H1 (cell line): Measurements from ENCODE around the gene GADD45B. TPM values are rescaled to one million over a fixed set of nuclear protein-coding genes. Genes with fewer than 3 reads are reported as not detected.

Source experiments
- CTCF ChIA-PET: fragments of 300-600 bp; sonication (Branson Sonifier 250); formaldehyde crosslinking; loops from one replicate; lab custom pipeline; 2021; ENCODE audit not compliant: partially characterized antibody; lab: Charles Lee
- POLR2A ChIA-PET: fragments of 300-600 bp; sonication (Branson Sonifier 250); formaldehyde crosslinking; loops from one replicate; lab custom pipeline; 2021; ENCODE audit warnings: inconsistent platforms; ENCODE audit not compliant: partially characterized antibody; lab: Charles Lee
- DNase-seq, 2 experiments: peaks; one replicate each; pipeline versions ENCODE4 v3.0.0 to v3.0.0-alpha.2; 2010 to 2022; ENCODE audit warnings: low spot score in 2 of 2, low read depth in 1 of 2, mixed read lengths in 1 of 2
- FAIRE-seq: peaks from 2 replicates; lab custom pipeline; 2011; peaks lifted over from hg19 to GRCh38; lab: Jason Lieb, UNC
- H2AFZ ChIP-seq: 2 replicates; pipeline ENCODE4 v1.8.1; 2012; ENCODE audit warnings: low read length, inconsistent platforms
- H2AK5ac ChIP-seq: 2 replicates; pipeline ENCODE4 v1.6.1; 2013; ENCODE audit warnings: low read depth, low read length
- H2BK120ac ChIP-seq: replicated peaks from 2 replicates; pipeline ENCODE3; 2013; ENCODE audit warnings: low read depth, low read length, inconsistent platforms
- H2BK12ac ChIP-seq: 2 replicates; pipeline ENCODE4 v1.6.1; 2013; ENCODE audit warnings: low read depth, low read length
- H2BK15ac ChIP-seq: 2 replicates; pipeline ENCODE4 v1.6.1; 2013; ENCODE audit warnings: low read length
- H2BK20ac ChIP-seq: 2 replicates; pipeline ENCODE4 v1.6.1; 2013; ENCODE audit warnings: low read length
- H2BK5ac ChIP-seq: 2 replicates; pipeline ENCODE4 v1.6.1; 2013; ENCODE audit warnings: low read depth, low read length
- H3K14ac ChIP-seq: 2 replicates; pipeline ENCODE4 v1.6.1; 2013; ENCODE audit warnings: inconsistent platforms; ENCODE audit not compliant: insufficient read length
- H3K18ac ChIP-seq: 2 replicates; pipeline ENCODE4 v1.6.1; 2013; ENCODE audit warnings: low read length; ENCODE audit errors: extremely low read depth
- H3K23ac ChIP-seq: 2 replicates; pipeline ENCODE4 v1.6.1; 2013; ENCODE audit warnings: inconsistent platforms; ENCODE audit not compliant: insufficient read length
- H3K23me2 ChIP-seq: 2 replicates; pipeline ENCODE4 v1.6.1; 2013; ENCODE audit warnings: low read depth, low read length
- H3K27ac ChIP-seq: 2 replicates; pipeline ENCODE4 v1.6.1; 2011; ENCODE audit warnings: low read depth, low read length, inconsistent platforms
- H3K27me3 ChIP-seq, 4 experiments: replicated peaks in 1 of 4; 1 replicate in 1 of 4; 2 replicates in 3 of 4; pipeline versions ENCODE4 v1.6.1 to v1.8.1; 2011 to 2013; ENCODE audit warnings: low read length in 3 of 4, mild to moderate bottlenecking in 3 of 4, inconsistent platforms in 2 of 4, mixed read lengths in 2 of 4, moderate library complexity in 1 of 4; ENCODE audit not compliant: control insufficient read depth in 3 of 4, insufficient read depth in 3 of 4; ENCODE audit errors: extremely low read depth in 1 of 4
- H3K36me3 ChIP-seq, 4 experiments: 2 replicates each; pipeline versions ENCODE4 v1.6.1 to v1.8.1; 2011 to 2013; ENCODE audit warnings: mild to moderate bottlenecking in 4 of 4, low read length in 3 of 4, moderate library complexity in 2 of 4, control low read depth in 1 of 4, inconsistent platforms in 1 of 4; ENCODE audit not compliant: insufficient read depth in 4 of 4, control insufficient read depth in 2 of 4
- H3K4ac ChIP-seq: replicated peaks from 2 replicates; pipeline ENCODE3; 2013; ENCODE audit warnings: low read length, low read depth, mixed read lengths, inconsistent platforms; ENCODE audit not compliant: insufficient read length
- H3K4me1 ChIP-seq, 4 experiments: replicated peaks in 1 of 4; 1 replicate in 1 of 4; 2 replicates in 3 of 4; pipeline versions ENCODE4 v1.6.1 to v1.8.1; 2011 to 2013; ENCODE audit warnings: low read length in 3 of 4, inconsistent platforms in 2 of 4, mixed read lengths in 1 of 4; ENCODE audit not compliant: insufficient read depth in 4 of 4, control insufficient read depth in 3 of 4
- H3K4me2 ChIP-seq, 2 experiments: 2 replicates each; pipeline versions ENCODE4 v1.6.1 to v1.8.1; 2011 to 2013; ENCODE audit warnings: low read depth in 2 of 2, low read length in 2 of 2, control low read depth in 1 of 2, inconsistent platforms in 1 of 2, mild to moderate bottlenecking in 1 of 2; ENCODE audit not compliant: insufficient read depth in 1 of 2
- H3K4me3 ChIP-seq, 4 experiments: fragments of 200-600, 300-600 bp in 1 of 4; sonication (generic), shearing (Covaris generic), sonication (Bioruptor Twin) in 1 of 4; 2 replicates each; pipeline versions ENCODE4 v1.5.1 to v1.8.1; 2011 to 2016; ENCODE audit warnings: low read length in 4 of 4, low read depth in 3 of 4, control low read depth in 2 of 4, inconsistent platforms in 2 of 4, mild to moderate bottlenecking in 2 of 4, mixed read lengths in 1 of 4, moderate library complexity in 1 of 4; ENCODE audit not compliant: insufficient read depth in 2 of 4; ENCODE audit errors: extremely low read depth in 1 of 4
- H3K56ac ChIP-seq: replicated peaks from 2 replicates; pipeline ENCODE3; 2013; ENCODE audit warnings: low read depth, mild to moderate bottlenecking, mixed read lengths, low read length, inconsistent platforms; ENCODE audit not compliant: insufficient read length
- H3K79me1 ChIP-seq: 2 replicates; pipeline ENCODE4 v1.6.1; 2013; ENCODE audit warnings: low read depth, low read length, control low read depth
- H3K79me2 ChIP-seq, 2 experiments: 2 replicates each; pipeline versions ENCODE4 v1.6.1 to v1.8.1; 2012 to 2013; ENCODE audit warnings: low read length in 2 of 2, mild to moderate bottlenecking in 2 of 2, inconsistent platforms in 1 of 2; ENCODE audit not compliant: insufficient read depth in 2 of 2, control insufficient read depth in 1 of 2
- H3K9ac ChIP-seq, 4 experiments: replicated peaks in 1 of 4; 1 replicate in 1 of 4; 2 replicates in 3 of 4; pipeline versions ENCODE4 v1.6.1 to v1.8.1; 2011 to 2013; ENCODE audit warnings: low read depth in 3 of 4, low read length in 3 of 4, control low read depth in 2 of 4, mild to moderate bottlenecking in 2 of 4, moderate library complexity in 2 of 4, inconsistent platforms in 1 of 4; ENCODE audit errors: extremely low read depth in 1 of 4
- H3K9me3 ChIP-seq, 2 experiments: 2 replicates each; pipeline versions ENCODE4 v1.6.1 to v1.8.1; 2012 to 2013; ENCODE audit warnings: mild to moderate bottlenecking in 2 of 2, moderate library complexity in 2 of 2, control low read depth in 1 of 2, inconsistent platforms in 1 of 2, low read depth in 1 of 2, low read length in 1 of 2, mixed read lengths in 1 of 2; ENCODE audit not compliant: insufficient read depth in 2 of 2
- H4K20me1 ChIP-seq, 2 experiments: replicated peaks in 1 of 2; 2 replicates each; pipeline versions ENCODE3 to v1.8.1; 2011 to 2013; ENCODE audit warnings: inconsistent platforms in 2 of 2, low read length in 2 of 2, mild to moderate bottlenecking in 1 of 2; ENCODE audit not compliant: insufficient read depth in 2 of 2, control insufficient read depth in 1 of 2
- H4K5ac ChIP-seq: 2 replicates; pipeline ENCODE4 v1.6.1; 2013; ENCODE audit warnings: low read length, low read depth, mixed read lengths, inconsistent platforms; ENCODE audit not compliant: insufficient read length
- H4K8ac ChIP-seq: 2 replicates; pipeline ENCODE4 v1.8.0; 2013; ENCODE audit warnings: mild to moderate bottlenecking, moderate library complexity, low read length, inconsistent platforms; ENCODE audit not compliant: insufficient read depth; ENCODE audit errors: extremely low read depth
- H4K91ac ChIP-seq: replicated peaks from 2 replicates; pipeline ENCODE3; 2013; ENCODE audit warnings: low read length, mixed read lengths, inconsistent platforms; ENCODE audit not compliant: insufficient read length
- CREB1 ChIP-seq: IDR thresholded peaks from 2 replicates; pipeline ENCODE4 v1.6.1; 2012; ENCODE audit warnings: inconsistent platforms
- EGR1 ChIP-seq: IDR thresholded peaks from 2 replicates; pipeline ENCODE4 v1.6.1; 2011; ENCODE audit warnings: low read depth, low read length, borderline replicate concordance
- EZH2 ChIP-seq: fragments of 200-600 bp; sonication (generic); IDR thresholded peaks from 2 replicates; pipeline ENCODE4 v1.7.1; 2012; ENCODE audit warnings: low read depth, mild to moderate bottlenecking, moderate library complexity, low read length, inconsistent platforms; ENCODE audit not compliant: severe bottlenecking
- JUN ChIP-seq: IDR thresholded peaks from 2 replicates; pipeline ENCODE4 v1.6.1; 2011; ENCODE audit warnings: low read depth, mild to moderate bottlenecking, improper control_type of control experiment, low read length
- KDM4A ChIP-seq: IDR thresholded peaks from one replicate; pipeline ENCODE4 v1.7.1; 2012; ENCODE audit warnings: low read depth, mild to moderate bottlenecking, moderate library complexity, low read length, inconsistent platforms; ENCODE audit not compliant: severe bottlenecking
- MAFK ChIP-seq: IDR thresholded peaks from 2 replicates; pipeline ENCODE4 v1.6.1; 2012; ENCODE audit warnings: low read depth, mild to moderate bottlenecking, improper control_type of control experiment, low read length
- NANOG ChIP-seq: IDR thresholded peaks from 2 replicates; pipeline ENCODE4 v1.6.1; 2011; ENCODE audit warnings: low read length, low read depth, mild to moderate bottlenecking, inconsistent platforms; ENCODE audit not compliant: insufficient read depth, poor library complexity, severe bottlenecking
- POU5F1 ChIP-seq: IDR thresholded peaks from 2 replicates; pipeline ENCODE4 v1.6.1; 2011; ENCODE audit warnings: low read depth, mild to moderate bottlenecking, low read length, moderate library complexity
- SIN3A ChIP-seq, 2 experiments: IDR thresholded peaks in 1 of 2; conservative IDR thresholded peaks in 1 of 2; 2 replicates each; pipeline ENCODE4 v1.6.1; 2011 to 2012; ENCODE audit warnings: low read length in 2 of 2, improper control_type of control experiment in 1 of 2, low read depth in 1 of 2, mild to moderate bottlenecking in 1 of 2
- SIX5 ChIP-seq: IDR thresholded peaks from 2 replicates; pipeline ENCODE4 v1.6.1; 2011; ENCODE audit warnings: mild to moderate bottlenecking, low read depth, low read length
- SP1 ChIP-seq: IDR thresholded peaks from 2 replicates; pipeline ENCODE4 v1.6.1; 2011; ENCODE audit warnings: low read depth, low read length
- SP2 ChIP-seq: IDR thresholded peaks from 2 replicates; pipeline ENCODE4 v1.6.1; 2012; ENCODE audit warnings: mild to moderate bottlenecking, low read length, inconsistent platforms
- SUZ12 ChIP-seq: fragments of 200-600 bp; sonication (generic); IDR thresholded peaks from 2 replicates; pipeline ENCODE4 v1.6.1; 2012; ENCODE audit warnings: mild to moderate bottlenecking, inconsistent platforms, low read length, moderate library complexity, mixed read lengths
- TCF12 ChIP-seq: IDR thresholded peaks from 2 replicates; pipeline ENCODE4 v1.6.1; 2011; ENCODE audit warnings: low read depth, mild to moderate bottlenecking, low read length
- TEAD4 ChIP-seq: IDR thresholded peaks from 2 replicates; pipeline ENCODE4 v1.6.1; 2012; ENCODE audit warnings: low read depth, low read length, inconsistent platforms, mixed read lengths
- WGBS, 2 experiments: shearing (Covaris generic) in 1 of 2; methylation state at CpG; one replicate each; pipeline versions ENCODE4 v1.1.6 to v1.1.7; 2013 to 2015; ENCODE audit warnings: low lambda C conversion rate in 2 of 2, mixed read lengths in 2 of 2, inconsistent platforms in 1 of 2, low coverage in 1 of 2, missing lambda C conversion rate in 1 of 2; ENCODE audit not compliant: insufficient replicate concordance in 2 of 2, insufficient coverage in 1 of 2, insufficient read length in 1 of 2; ENCODE audit errors: extremely low coverage in 1 of 2, missing lambda C conversion rate in 1 of 2; 5-methylcytosine and 5-hydroxymethylcytosine counted together
- polyA plus RNA-seq, 7 experiments: library from polyadenylated mRNA; depleted of rRNA in 3 of 7; stranded (reverse) in 5 of 7; unstranded in 2 of 7; fragments of >200 nt in 5 of 7; fragments of 200-250 nt in 2 of 7; gene quantifications; 1 replicate in 5 of 7; 2 replicates in 1 of 7; 4 replicates in 1 of 7; pipeline versions ENCODE4 v1.2.1 to v1.2.3, GENCODE V29; 2011 to 2013; ENCODE audit warnings: missing spikeins in 2 of 7, mixed read lengths in 2 of 7
- total RNA-seq: library from RNA; stranded (reverse); fragmentation: NEBNext Ultra II Directional; extraction: Animal tissue kit (Norgen Biotek cat#: 25700); gene quantifications from 2 replicates; pipeline ENCODE4 v1.2.1, GENCODE V29; 2021

Gene GADD45B
- total and polyA plus RNA-seq, 2 of the 8 experiments (the other 6 are each of a cell fraction or from before 2014, with no cell fraction given): 7.4 to 11.4 TPM

DNA sequence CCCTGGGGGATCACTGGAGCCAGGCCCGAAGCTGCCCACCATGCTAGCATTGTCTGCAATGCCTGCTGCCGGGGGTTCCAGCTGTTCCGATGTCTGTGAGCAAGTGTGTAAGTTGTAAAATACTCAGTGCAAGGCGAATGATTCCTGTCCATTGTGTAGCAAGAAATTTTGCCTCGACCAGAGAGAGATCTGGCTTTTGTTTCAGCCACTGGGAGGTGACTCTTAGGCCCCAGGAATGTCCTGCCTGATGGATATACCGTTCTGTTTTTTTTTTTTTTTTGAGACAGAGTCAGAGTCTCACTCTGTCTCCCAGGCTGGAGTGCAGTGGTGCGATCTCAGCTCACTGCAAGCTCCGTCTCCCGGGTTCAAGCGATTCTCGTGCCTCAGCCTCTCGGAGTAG, 7.3 kb upstream of the GADD45B start:
- Histone ChIP-seq H3K23ac (no peak overlapping the region), H3K23me2 (no peaks in the 10 kb centered on the region), H2BK15ac (0 out of 2 replicates have a peak overlapping the region, but pooled peaks have one; percentile 9), H3K56ac (no peak overlapping the region), H4K20me1 (peaks cover 0 to 1% of the 10 kb centered on the region in 2 experiments), H2AFZ (no peak overlapping the region), H2AK5ac (no peak overlapping the region), H2BK12ac (no peak overlapping the region), H3K27me3 (no peaks in the 10 kb centered on the region), H2BK20ac (no peak overlapping the region), H2BK5ac (no peak overlapping the region), H4K5ac (no peak overlapping the region), H2BK120ac (no peak overlapping the region), H3K14ac (no peak overlapping the region), H4K8ac (no peak overlapping the region), H3K9ac (no peak overlapping the region), H3K36me3 (no peaks in the 10 kb centered on the region), H4K91ac (no peak overlapping the region), H3K18ac (no peak overlapping the region), H3K79me2 (no peaks in the 10 kb centered on the region), H3K79me1 (no peaks in the 10 kb centered on the region), H3K9me3 (no peaks in the 10 kb centered on the region), H3K4ac (no peak overlapping the region), H3K4me2 (no peak overlapping the region), H3K4me3 (no peak overlapping the region), H3K27ac (no peak overlapping the region), H3K4me1 (peaks cover 0 to 7% (median 0%) of the 10 kb centered on the region in 4 experiments; a peak in 2 of 7 replicates)
- FAIRE-seq (no peak), DNase-seq (no peak)
- ChIA-PET CTCF (interaction anchor here (0.6 to 12.9 kb wide), 4 partner anchors 143 to 168 kb away, joined by 3 to 133 read pairs (median 20); no protein-coding TSS in a partner anchor), POLR2A (interaction anchor here (0.9 to 1.3 kb wide), 3 partner anchors 9 to 313 kb away, joined by 3 to 4 read pairs (median 3); no protein-coding TSS in a partner anchor)
- WGBS, 2 experiments: 73% methylated on average over 12 of the region's 12 CpGs; no CpG with 5 or more reads in 1 of the 2 experiments
- TF ChIP-seq SIX5: no peak
- no peak for TF ChIP-seq NANOG
- no peak for TF ChIP-seq EGR1
- no peak for TF ChIP-seq JUN
- no peak for TF ChIP-seq TEAD4
- no peak for TF ChIP-seq SP1
- no peak for TF ChIP-seq MAFK
- TF ChIP-seq SP2: no peak
- no peak for TF ChIP-seq EZH2
- TF ChIP-seq CREB1: no peak
- TF ChIP-seq TCF12: no peak
- TF ChIP-seq KDM4A: no peak
- TF ChIP-seq POU5F1: no peak
- TF ChIP-seq SUZ12: no peak
- TF ChIP-seq SIN3A (conservative IDR thresholded peaks at IDR 0.05 in 1 of 2, IDR thresholded peaks at IDR 0.05 in 1 of 2; ENCODE audit: low read depth in 1 of 2, low read length in 2 of 2): no peak
